Measurements from ENCODE around the gene FERMT3. TPM values are rescaled to one million over a fixed set of nuclear protein-coding genes. Genes with fewer than 3 reads are reported as not detected.

Gene FERMT3
- total and polyA plus RNA-seq, 2 of the 13 experiments (the other 11 are each of a cell fraction or from before 2014, with no cell fraction given): 0.29 TPM; not detected in 1

- TF ChIP-seq DRAP1 (CRISPR knock-in tag; IDR thresholded peaks at IDR 0.05): peak; percentile 74
- no peak for TF ChIP-seq BCL6 (CRISPR knock-in tag; IDR thresholded peaks at IDR 0.05)
- TF ChIP-seq KLF11 (CRISPR knock-in tag; IDR thresholded peaks at IDR 0.05): no peak
- TF ChIP-seq GPBP1L1 (CRISPR knock-in tag; IDR thresholded peaks at IDR 0.05): no peak
- peak; percentile 10; the same call in 1 of the 2 replicates for TF ChIP-seq ZNF343 (CRISPR knock-in tag; IDR thresholded peaks at IDR 0.05)
- no peak for TF ChIP-seq CAMTA2 (CRISPR knock-in tag; IDR thresholded peaks at IDR 0.05; ENCODE audit: borderline replicate concordance)
- TF ChIP-seq ZC3H13 (CRISPR knock-in tag; IDR thresholded peaks at IDR 0.05): 0 out of 2 replicates have a peak, but pooled peaks have one; percentile 51
- no peak for TF ChIP-seq HOXA7 (CRISPR knock-in tag; IDR thresholded peaks at IDR 0.05)
- no peak for TF ChIP-seq POLR2AphosphoS2 (IDR thresholded peaks at IDR 0.05; ENCODE audit: low read depth, low read length)
- no peak for TF ChIP-seq STAG1 (CRISPR knock-in tag; IDR thresholded peaks at IDR 0.05)
- TF ChIP-seq ASH2L (IDR thresholded peaks at IDR 0.05; ENCODE audit: insufficient read length, low read depth, low read length): no peak
- peak; percentile 9; the same call in 1 of the 2 replicates for TF ChIP-seq ELF3 (CRISPR knock-in tag; IDR thresholded peaks at IDR 0.05)
- TF ChIP-seq ARID4A (CRISPR knock-in tag; IDR thresholded peaks at IDR 0.05; ENCODE audit: borderline replicate concordance): peak; percentile 50
- TF ChIP-seq ZNF407 (CRISPR knock-in tag; IDR thresholded peaks at IDR 0.05; ENCODE audit: not compliant biosample characterization): no peak
Measured at GRCh38 chr11:64241491-64242374, 35.2 kb downstream of the FERMT3 start (continued).
